GM19043 (cell line): Measurements from ENCODE around the gene NRP1.

ENCODE experiments used
- ATAC-seq: cut with Tn5 transposase; IDR thresholded peaks from one replicate; pipeline ENCODE4 v1.9.1; 2021; ENCODE audit warnings: low read depth; ENCODE audit not compliant: unreplicated experiment

Gene NRP1

DNA sequence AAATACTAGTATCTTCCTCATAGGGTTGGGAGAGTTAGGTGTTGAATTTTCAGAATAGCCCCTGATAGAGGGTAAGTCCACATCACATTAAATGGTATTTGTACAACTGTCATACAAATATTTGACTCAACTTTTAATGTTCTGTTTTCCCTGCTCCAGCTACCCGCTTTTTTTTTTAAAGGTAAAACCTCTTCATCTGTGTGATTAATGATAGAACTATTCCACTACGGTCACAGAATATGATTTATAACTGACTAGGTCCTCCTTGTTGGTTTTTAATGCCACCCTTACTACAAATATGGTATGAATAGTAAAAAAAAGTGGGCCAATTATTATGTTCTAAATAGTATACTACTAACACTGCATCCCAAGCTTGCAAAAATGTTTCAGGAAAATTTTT is 15.6 kb upstream of the NRP1 start:
- no peak for ATAC-seq

DNA sequence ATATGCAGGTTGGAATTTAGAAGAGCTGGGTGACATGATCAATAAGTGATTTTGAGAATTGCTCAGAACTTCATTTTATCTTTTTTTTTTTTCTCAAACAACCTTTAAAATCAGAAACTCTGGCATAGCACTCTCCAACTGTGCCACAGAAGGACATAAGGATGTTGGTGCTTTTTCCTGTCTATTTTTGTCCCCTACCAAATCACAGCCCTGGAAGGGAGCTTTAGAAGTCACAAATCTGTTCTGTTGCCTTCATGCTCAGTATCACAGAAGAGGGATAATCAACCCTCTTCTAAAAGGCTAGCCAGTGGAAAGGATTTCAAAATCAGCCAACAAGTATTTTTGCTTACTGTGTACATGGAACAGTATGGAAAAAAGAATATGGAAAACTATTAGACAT is 14.8 kb upstream of the NRP1 start:
- ATAC-seq, result no peak

DNA sequence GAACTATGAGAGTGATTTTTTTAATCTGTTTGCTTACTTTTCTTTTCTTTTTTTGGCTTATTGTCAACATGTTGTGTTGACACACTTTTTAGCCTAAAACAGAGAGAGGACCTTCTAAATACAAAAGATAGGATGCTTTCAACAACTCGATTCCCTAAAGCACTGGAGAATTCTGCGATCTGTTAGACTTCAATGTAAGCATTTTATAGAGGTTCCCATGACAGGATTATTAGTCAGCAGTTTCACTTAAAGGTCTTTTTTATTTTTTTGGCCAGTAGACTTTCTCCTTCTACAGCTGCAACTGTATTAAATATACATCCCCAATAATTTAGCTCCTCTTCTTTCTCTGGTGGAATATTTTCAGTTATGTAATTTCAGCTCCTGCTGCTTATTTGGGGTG is 12.7 kb upstream of the NRP1 start:
- ATAC-seq, result no peak

DNA sequence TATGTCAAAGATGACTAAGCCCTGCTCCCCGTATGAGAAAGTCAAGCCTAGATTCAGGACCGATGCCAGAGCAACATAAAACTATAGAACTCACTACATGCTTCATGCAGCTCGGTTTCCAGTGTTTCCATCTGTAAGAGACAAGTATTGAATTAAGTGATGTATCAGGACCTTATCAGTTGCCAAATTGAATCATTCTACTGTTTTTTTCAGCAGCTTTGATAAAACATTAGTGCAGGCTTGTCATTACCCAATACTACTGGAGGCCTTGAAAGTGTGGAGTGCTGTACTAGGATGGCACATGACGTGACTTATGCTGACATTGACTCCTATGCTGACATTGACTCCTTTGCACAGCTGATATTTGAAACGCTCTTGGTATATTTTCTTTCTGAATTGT is 10.8 kb upstream of the NRP1 start:
- ATAC-seq, result no peak

DNA sequence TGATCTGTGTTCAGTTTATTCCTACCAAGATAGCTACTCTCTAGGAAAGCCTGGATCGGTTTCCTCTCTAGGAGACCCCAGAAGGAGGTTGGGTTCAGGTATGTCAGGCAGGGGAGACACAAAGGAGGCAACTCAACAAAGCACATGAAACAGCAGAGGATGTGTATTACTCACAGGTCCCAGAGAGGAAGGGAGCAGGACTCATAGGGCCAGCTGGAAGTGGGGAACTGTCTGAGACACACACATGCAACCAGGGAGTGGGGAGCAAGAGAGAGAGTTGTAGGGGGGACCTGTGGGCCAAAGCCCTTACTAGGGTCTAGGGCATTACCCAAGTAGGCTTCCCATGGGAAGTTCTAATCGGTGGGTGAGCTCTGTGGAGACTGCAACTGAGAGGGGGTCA is 10.2 kb upstream of the NRP1 start:
- ATAC-seq, result no peak

DNA sequence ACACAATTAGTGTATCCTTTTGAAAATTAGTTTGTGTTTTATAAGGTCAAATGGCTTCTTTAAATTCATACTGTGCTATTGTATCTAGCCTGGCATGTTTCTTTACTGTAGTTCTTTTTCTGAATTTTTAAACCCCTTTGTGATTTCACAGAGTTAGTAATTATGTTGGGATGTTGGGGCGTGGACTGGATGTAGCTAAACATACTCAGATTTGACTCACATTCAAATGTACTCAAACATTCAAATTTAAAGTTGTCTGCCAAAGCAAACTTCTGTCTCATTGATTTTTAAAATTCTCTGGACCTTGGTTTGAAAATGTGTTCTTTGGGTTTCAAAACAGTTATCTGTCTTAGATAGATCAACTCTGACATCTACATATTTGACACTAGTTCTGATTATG is 7.2 kb upstream of the NRP1 start:
- no peak for ATAC-seq

DNA sequence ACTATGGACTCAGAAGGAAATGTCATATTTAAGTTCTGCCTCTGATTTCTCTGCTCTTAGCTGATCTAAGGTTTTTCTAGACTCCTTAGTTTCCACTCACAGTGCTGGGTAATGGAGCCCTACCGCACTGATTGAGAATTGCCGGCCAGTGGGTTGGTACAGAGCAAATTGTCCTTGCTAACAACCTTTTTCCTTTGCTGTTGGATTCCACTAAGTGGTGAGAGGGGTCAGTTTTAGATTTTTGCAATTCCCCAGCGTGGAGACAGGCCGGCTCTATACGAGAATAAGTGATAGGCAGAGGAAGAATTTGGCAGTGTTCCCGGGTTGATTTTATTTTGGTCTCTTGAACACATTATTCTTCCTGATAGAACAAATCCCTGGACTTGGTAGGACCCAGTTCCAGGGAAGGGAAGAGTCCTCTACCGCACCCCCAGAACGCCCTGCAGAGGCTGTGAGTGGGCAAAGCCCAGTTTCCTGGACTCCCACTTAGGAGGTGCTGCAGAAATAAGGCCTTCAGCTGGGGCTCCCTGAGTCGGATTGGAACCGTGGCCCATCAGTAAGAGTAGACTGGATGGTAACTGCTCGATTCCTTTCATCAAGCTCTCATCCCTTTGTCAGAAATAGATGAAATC is 3.0 kb upstream of the NRP1 start:
- no peak for ATAC-seq

DNA sequence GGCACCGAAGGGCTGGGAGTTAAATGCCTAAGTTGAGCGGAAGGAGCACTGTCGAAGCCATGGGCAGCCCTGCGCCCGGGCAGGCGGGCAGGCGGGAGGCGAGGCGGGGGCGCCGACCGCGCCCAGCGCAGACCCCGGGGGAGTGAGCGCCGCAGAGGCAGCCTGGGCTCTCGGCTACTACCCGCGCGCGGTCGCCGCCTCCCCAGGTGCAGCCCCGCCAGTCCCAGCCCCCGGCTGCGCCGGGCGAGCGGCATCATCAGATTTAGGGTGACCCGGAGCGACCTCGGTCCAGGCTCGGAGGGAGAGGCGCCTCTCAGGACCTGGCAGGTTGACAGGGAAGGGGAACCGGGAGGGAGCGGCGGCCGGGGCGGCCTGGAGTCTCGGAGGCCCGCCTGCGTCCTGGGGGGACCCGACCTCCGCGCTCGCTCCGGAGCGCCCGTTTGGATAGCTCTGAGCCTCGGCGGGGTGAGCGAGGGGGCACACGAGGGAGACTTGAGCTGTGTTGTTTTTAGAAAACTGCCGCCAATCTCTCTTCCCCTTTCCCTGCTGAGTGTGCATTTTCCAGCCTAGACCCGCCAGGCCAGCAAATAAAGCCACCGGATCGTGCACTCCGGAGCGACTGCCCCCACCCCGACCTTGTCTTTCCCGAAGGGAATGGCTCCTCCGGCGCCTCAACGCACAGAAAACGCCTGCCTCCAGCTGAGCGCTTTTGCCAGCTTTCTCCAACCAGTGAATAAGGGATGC is 2.3 kb upstream of the NRP1 start:
- ATAC-seq, result no peak

DNA sequence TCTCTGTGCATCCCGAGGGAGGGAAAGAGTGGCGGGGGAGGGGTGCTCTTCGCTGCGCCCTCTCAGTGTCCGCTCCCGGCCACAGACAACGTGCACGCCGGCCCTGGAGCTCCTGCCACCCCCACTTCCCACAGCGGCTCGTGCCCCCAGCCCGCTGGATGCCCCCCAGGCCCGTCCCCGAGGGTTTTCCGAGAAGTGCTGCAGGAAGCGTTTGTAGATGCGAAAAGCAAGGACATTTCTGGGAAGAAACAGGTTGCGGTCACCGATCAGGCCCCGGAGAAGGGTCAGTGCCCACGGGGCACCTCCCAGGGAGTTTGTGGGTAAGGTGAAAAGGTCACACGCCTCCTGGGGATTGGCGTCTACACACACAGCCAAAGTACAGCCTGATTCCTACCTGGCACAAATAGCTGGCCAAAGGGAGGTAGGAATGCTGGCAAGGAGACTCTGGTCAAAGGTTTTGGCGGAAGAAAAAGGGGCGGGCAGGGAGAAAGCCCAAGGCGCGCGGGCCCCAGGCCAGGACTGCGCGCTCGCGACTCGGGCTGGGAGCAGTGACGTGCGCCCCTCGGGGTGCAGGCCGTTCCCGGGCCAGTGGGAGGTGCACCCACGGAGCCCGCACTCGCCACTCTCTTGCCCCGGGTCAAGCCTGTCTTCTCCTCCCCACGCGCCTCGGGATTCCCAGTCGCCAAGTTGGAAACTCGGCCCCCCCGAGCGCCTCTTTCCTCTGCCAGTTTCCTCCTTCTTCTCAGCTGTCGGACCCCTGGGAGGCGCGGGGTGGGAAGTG is 1.5 kb upstream of the NRP1 start:
- ATAC-seq, result no peak

DNA sequence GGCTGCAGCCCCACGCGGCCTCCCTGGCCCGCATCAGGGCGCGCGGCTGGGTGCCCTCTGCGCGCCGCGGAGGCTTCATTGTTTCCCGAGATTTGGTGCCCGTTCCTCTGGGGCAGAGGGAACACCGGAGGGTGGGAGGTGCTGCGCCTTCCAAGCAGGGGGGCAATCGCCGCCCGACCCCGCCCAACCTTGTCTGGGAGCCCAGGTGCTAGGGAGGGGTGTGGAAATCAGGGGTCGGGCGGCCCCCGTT is 1.0 kb upstream of the NRP1 start:
- no peak for ATAC-seq

DNA sequence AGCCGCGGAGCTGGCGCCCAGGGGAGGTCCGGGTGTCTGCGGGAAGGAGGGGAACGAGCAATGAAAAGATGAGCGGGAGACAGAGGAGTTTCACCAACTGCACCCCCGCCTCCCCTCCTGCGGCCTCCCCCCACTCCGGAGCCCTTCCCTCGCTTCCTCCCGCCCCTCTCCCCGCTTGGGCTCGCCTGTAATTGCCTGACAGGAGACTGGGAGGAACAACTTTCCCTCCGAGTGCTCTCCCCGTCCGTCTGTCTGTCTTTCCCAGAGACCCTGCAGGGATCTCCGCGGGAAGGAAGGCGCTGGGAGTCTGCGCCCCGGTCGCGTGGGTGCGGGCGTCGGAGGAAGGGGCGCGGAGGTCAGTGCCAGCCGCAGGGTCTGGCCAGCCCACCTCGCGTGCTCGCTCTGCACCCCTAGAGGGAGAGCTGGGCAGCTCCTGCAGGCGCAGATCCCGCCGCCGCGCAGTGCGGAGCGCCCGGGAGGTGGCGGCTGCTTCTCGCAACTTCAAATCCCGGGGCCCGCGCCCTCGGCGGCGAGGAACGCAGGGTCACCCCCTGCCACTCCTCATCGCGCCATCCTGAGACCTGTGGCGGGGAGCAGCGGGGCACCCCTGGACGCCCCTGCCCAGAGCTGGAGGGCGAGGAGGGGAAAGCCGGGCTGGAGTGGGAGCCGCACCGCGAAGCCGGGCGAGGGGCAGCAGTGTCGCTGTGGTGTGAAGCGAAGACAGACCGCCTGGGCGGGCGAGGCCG is 511 bp upstream of the NRP1 start:
- no peak for ATAC-seq

DNA sequence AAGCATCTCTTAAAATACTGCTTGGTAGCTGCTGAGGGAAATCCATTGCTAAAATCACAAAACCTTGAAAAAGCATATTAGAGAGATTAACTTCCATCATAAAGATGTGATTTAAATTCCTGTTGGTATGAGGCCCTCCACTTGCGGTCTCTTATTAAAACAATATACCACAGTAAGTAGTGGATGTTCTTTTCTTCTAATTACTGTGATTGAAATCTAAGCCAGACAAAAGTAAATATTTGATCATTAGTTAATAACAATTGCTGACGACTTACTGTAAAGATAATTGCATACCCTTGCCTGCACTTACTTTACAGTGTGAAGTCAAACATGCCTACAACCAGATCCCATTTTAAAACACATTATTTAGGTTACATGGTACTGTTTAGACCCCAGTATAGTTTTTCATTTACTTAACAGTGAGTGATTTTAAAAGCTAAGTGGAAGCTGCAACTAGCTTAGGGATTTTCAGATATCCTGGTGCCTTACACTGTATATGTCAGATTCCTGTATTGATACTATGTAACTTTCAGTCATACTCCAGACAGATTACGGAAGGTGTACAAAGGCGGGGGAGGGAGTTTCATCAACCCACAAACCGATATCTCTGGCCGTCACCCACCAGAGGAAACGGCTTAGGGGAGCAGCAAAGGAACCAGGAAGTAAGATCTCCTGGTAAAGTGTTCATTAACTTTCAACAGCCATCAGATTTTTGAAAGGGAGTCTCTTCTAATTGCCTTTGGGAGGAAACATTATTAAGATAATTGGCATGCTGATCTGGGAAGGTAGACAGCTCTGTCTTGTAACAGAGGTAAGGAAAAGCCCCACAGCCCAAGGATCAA is 986 bp downstream of the NRP1 start:
- ATAC-seq, result no peak

DNA sequence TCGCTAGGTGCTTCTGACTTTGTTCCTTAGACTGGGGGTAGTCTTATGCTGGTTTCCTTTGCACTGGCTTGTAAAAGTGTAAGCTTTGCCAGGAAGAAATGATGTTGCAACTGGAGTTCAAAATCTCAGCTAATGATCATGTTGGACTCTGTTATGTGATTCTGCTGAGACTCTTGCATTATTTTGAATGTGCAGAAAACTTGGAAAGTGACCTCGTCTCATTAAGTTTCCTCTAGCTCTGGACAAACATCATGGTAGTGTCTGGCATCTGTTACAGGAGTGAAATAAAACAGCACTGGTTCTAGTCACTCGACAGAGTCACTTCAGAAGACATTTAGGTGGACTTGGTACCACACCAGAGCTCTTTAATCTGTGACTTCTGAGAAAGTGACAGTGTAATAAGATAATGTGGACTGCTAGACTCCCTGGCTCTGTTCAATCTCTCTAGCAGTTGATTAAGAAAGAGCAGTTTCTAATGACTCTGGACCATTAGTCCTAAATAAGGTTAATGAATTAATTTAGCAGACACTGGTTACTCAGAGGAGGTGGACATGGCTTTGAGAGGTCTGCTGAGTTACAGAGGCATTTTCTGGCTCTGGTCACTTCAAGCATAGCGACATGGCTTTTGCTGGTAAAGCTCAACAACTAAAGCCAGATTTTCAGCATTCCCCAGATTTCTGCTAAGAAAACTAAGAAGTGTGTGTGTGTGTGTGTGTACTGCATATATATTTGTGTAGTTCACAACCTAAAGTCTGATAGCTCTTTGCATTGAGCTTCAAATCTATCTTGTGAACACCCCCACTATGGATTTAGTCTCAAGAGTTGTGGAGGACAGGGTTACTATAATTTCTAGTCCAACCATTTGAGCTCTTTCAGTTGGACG is 2.0 kb downstream of the NRP1 start:
- ATAC-seq, result no peak

DNA sequence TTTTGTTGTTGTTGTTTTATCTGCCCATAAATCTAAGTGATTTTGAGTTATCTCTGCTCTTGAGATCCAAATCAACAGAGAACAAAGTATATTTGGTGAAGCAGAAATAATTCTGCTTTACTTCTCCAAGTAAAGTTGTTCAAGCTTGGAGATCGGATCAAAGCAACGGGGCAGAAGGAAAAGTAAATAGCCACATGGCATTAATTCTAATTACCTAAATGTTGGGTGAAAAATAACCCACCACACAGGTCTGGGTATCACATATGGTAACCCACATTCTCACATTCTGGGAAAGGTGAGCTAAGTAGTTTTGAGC is 3.1 kb downstream of the NRP1 start:
- no peak for ATAC-seq

DNA sequence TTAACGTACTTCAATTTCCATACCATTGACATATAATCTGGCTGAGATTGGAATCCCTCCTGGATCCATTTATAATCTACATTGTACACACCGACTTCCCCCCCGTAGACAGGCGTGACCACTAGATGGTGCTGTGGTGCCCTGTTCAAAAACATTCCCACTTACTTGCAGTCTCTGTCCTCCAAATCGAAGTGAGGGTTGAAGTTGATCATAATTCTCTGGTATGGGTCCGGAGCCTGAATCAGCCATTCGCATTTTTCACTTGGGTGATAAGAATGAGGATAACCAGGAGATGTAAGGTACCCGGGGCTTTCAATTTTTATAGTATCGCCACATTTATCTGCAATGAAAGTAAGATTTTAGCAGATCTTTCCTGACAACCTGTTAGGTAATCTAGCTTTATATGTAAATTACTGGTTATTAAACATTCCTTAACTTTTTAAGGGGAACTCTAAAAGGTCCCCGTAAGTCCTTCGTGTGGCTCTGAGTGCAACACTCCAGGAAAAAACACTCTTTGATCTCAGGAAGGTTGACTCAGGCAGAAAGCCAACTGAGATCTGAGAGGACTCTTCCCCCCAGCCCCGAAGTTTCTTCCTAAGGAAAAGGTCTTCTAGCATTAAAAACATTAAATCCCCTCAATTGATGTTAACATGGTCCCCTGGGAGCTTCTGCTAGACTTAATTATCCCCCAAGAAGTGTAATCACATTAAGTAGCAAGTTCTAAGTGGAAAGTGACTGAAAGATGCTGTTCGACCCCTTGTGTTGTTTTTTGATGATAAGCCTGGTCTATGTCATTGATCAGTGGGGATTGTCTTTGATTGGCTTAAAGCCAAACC is 3.7 kb downstream of the NRP1 start:
- ATAC-seq, result no peak

DNA sequence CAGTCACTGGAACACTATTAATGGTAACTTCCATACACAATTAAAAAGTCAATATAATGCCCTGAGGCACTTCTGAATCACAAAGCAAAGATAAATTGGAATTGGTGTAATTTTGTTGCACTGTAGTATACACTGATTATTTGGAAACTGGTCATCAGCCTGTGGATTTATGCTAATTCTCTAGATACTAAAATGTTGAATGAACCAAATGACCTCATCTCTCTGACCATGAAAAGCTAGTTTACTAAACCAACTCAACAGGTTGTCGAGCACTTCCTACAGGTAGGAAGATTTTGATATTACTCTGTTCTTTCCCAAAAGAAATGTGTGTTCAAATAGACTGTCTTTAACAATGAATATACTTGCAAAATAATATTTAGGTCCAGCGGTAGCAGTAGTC is 5.3 kb downstream of the NRP1 start:
- ATAC-seq, result no peak

DNA sequence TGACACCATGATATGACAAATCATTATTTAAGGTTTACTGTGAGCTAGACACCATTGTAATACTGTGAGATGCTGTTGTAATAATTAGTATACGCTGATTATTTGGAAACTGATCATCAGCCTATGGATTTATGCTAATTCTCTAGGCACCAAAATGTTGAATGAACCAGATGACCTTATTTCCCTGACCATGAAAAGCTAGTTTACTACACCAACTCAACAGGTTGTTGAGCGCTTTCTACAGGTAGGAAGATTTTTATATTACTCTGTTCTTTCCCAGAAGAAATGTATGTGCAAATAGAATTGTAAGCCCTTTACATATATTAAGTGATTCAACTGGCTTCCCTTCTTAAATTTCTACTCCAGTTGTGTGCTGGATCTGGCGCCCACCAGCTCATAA is 6.2 kb downstream of the NRP1 start:
- no peak for ATAC-seq

DNA sequence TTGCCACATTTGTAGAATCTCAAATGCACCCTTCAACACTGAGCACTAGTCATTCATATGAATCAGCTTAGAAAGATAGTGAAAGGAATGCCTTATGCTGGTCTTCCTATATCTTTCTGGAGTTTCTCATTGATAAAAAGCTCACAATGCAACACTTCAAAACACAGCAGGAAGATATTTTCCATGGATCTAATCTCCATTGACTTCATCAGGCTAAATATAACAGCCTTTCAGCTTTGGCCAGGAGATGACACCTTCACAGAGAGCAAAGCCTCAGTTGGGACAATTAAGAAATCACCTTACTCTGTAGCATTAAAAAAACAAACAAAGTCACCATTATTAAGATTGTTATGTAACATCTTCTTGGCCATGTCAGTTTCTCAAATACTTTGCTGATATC is 6.7 kb downstream of the NRP1 start:
- ATAC-seq, result no peak

DNA sequence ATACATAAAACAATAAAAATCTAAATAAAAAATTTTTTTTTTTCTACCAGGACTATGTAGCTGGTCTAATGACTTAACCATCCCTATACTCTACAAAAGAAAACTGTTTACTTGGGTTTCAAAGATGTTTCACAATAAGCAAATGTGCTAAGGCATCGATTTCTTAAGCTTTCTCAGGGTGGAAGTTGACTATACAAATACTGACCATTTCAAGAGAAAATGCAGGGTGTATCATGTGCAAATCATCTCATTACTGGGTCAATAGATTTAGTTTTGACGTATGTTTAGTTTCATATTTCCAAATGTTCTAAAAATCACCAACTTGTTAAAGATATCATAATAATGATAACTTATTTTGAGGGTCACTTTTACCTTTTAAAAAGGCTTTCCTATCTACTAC is 7.5 kb downstream of the NRP1 start:
- ATAC-seq, result no peak
